Effector memory CD4-positive, alpha-beta T cell (primary cell): ENCODE data around the gene OR51G1.

ENCODE experiments used
- DNase-seq, 3 donors: peaks; one replicate each; pipeline ENCODE4 v3.0.0-alpha.2; 2020
- H3K27ac ChIP-seq: 2 replicates; pipeline ENCODE4 v1.7.0; 2013; ENCODE audit warnings: mild to moderate bottlenecking, low read length, moderate library complexity; ENCODE audit not compliant: insufficient read depth, poor library complexity, severe bottlenecking
- H3K27me3 ChIP-seq: replicated peaks from 2 replicates; pipeline ENCODE4 v1.7.0; 2013; ENCODE audit warnings: mild to moderate bottlenecking, low read length; ENCODE audit not compliant: insufficient read depth, control insufficient read depth, poor library complexity, severe bottlenecking
- H3K36me3 ChIP-seq: 2 replicates; pipeline ENCODE4 v1.7.0; 2013; ENCODE audit warnings: mild to moderate bottlenecking, low read length, moderate library complexity; ENCODE audit not compliant: control insufficient read depth, insufficient read depth
- H3K4me1 ChIP-seq: 2 replicates; pipeline ENCODE4 v1.7.0; 2013; ENCODE audit warnings: low read length, mild to moderate bottlenecking; ENCODE audit not compliant: control insufficient read depth, insufficient read depth, poor library complexity, severe bottlenecking
- H3K4me3 ChIP-seq: 2 replicates; pipeline ENCODE4 v1.7.0; 2013; ENCODE audit warnings: low read length, low read depth, mild to moderate bottlenecking; ENCODE audit not compliant: insufficient read depth, poor library complexity, severe bottlenecking
- H3K9me3 ChIP-seq: 2 replicates; pipeline ENCODE4 v1.7.0; 2013; ENCODE audit warnings: mild to moderate bottlenecking, low read length, moderate library complexity; ENCODE audit not compliant: control insufficient read depth

Gene OR51G1

GRCh38 chr11:4881860-4882500, 42.2 kb downstream of the OR51G1 start, which contains the start of gene OR51T1:
OR51T1 (plus strand) TSS chr11:4881900; CDS start chr11:4881900, 0 bp downstream.
- no peaks in the 10 kb centered on the region for H3K9me3 ChIP-seq
- DNase-seq, result no peak

GRCh38 chr11:4881188-4881587, 43.0 kb downstream of the OR51G1 start:
- no peaks in the 10 kb centered on the region for H3K36me3 ChIP-seq
- H3K27me3 ChIP-seq, result no peaks in the 10 kb centered on the region
- DNase-seq, result no peak
- no peak overlapping the region for H3K4me3 ChIP-seq
- no peak overlapping the region for H3K27ac ChIP-seq
- H3K4me1 ChIP-seq, result no peaks in the 10 kb centered on the region
- no peaks in the 10 kb centered on the region for H3K9me3 ChIP-seq

More at GRCh38 chr11:4881860-4882500, 42.2 kb downstream of the OR51G1 start, which contains the start of gene OR51T1:
- Histone ChIP-seq H3K27me3 (no peaks in the 10 kb centered on the region), H3K4me1 (no peaks in the 10 kb centered on the region), H3K36me3 (no peaks in the 10 kb centered on the region), H3K27ac (no peak within 1 kb of the TSS), H3K4me3 (no peak within 1 kb of the TSS)
